GM12892 (cell line): ENCODE measurements around the gene KMT2C.

Experiments used
- POLR2A ChIP-seq: IDR thresholded peaks from 2 replicates; pipeline ENCODE4 v1.6.1; 2011; ENCODE audit warnings: low read depth, low read length, control low read depth
- POLR2AphosphoS5 ChIP-seq: IDR thresholded peaks from 2 replicates; pipeline ENCODE4 v1.6.1; 2011; ENCODE audit warnings: low read depth, low read length, control low read depth
- TAF1 ChIP-seq: IDR thresholded peaks from 2 replicates; pipeline ENCODE4 v1.6.1; 2011; ENCODE audit warnings: low read depth, mild to moderate bottlenecking, control low read depth, low read length, borderline replicate concordance

DNA sequence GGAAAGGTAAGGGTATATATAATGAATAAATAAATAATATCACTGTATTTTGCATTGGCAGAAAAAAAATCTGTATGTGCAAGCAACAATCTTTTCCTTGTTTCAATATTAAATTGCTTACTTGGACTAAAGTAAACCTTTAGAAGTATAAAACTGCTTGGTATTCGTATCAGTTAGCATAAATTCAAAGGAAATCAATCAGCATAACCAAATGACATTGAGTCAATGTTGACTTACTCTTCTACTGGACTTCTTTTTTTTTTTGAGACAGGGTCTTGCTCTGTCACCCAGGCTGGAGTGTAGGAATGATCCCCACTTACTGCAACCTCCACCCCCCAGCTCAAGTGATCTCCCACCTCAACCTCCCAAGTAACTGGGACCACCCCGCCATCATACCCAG is 42.3 kb upstream of the KMT2C start:
- TF ChIP-seq TAF1, result no peak
- no peak for TF ChIP-seq POLR2A
- no peak for TF ChIP-seq POLR2AphosphoS5
